Spleen (tissue), 11 donors: ENCODE measurements around the gene CTNNBL1. TPM values are rescaled to one million over a fixed set of nuclear protein-coding genes. Genes with fewer than 3 reads are reported as not detected.

Experiments used
- DNase-seq: peaks from one replicate; pipeline ENCODE4 v3.0.0-alpha.2; 2020
- H3K27ac ChIP-seq, 8 donors: fragments of 200-600 bp; sonication (generic) in 7 of 8; 1 replicate in 4 of 8; 2 replicates in 4 of 8; pipeline versions ENCODE4 v1.5.0 to v1.8.0; 2016 to 2021; ENCODE audit warnings: inconsistent platforms in 4 of 8, mild to moderate bottlenecking in 4 of 8, moderate library complexity in 1 of 8
- H3K27me3 ChIP-seq, 7 donors: fragments of 200-600 bp; sonication (generic) in 6 of 7; replicated peaks in 1 of 7; 1 replicate in 4 of 7; 2 replicates in 3 of 7; pipeline versions ENCODE4 v1.5.0 to v1.8.0; 2016 to 2021; ENCODE audit warnings: inconsistent platforms in 3 of 7, mild to moderate bottlenecking in 1 of 7
- H3K36me3 ChIP-seq, 6 donors: fragments of 200-600 bp; sonication (generic) in 5 of 6; 1 replicate in 4 of 6; 2 replicates in 2 of 6; pipeline versions ENCODE4 v1.5.0 to v1.8.0; 2016 to 2021; ENCODE audit warnings: inconsistent platforms in 2 of 6
- H3K4me1 ChIP-seq, 6 donors: fragments of 200-600 bp; sonication (generic) in 5 of 6; 1 replicate in 3 of 6; 2 replicates in 3 of 6; pipeline versions ENCODE4 v1.5.0 to v1.8.0; 2016 to 2021; ENCODE audit warnings: inconsistent platforms in 3 of 6
- H3K4me3 ChIP-seq, 8 donors: fragments of 200-600 bp; sonication (generic) in 7 of 8; 1 replicate in 4 of 8; 2 replicates in 4 of 8; pipeline versions ENCODE4 v1.5.0 to v1.8.0; 2016 to 2021; ENCODE audit warnings: inconsistent platforms in 4 of 8, mild to moderate bottlenecking in 4 of 8, moderate library complexity in 2 of 8
- H3K9me3 ChIP-seq, 8 donors: fragments of 200-600 bp; sonication (generic) in 7 of 8; 1 replicate in 4 of 8; 2 replicates in 4 of 8; pipeline versions ENCODE4 v1.5.0 to v1.8.0; 2016 to 2021; ENCODE audit warnings: inconsistent platforms in 4 of 8
- CTCF ChIP-seq, 11 experiments: fragments of 200-600 bp in 7 of 11; fragments of 450-650 bp in 4 of 11; sonication (generic) in 4 of 11; IDR thresholded peaks in 8 of 11; conservative IDR thresholded peaks in 3 of 11; 1 replicate in 7 of 11; 2 replicates in 4 of 11; pipeline versions ENCODE4 v1.4.0 to v1.8.0; 2016 to 2021; ENCODE audit warnings: antibody characterized with exemption in 11 of 11, inconsistent platforms in 4 of 11, mild to moderate bottlenecking in 1 of 11
- POLR2A ChIP-seq, 3 donors: fragments of 450-650 bp; IDR thresholded peaks; one replicate each; pipeline ENCODE4 v1.5.1; 2017; ENCODE audit warnings: antibody characterized with exemption in 3 of 3, mild to moderate bottlenecking in 1 of 3
- POLR2AphosphoS5 ChIP-seq, 3 donors: sonication (generic); formaldehyde crosslinking; IDR thresholded peaks; one replicate each; pipeline ENCODE4 v1.5.1; 2017; ENCODE audit warnings: antibody characterized with exemption in 3 of 3
- WGBS, 5 donors: extraction: QIAGEN DNeasy Blood & Tissue Kit in 3 of 5; methylation state at CpG; one replicate each; pipeline versions ENCODE4 v1.1.5 to v1.1.7; 2013 to 2018; 5-methylcytosine and 5-hydroxymethylcytosine counted together
- intact Hi-C: fragments of 100-400 bp; cut with DNase I; formaldehyde crosslinking; loops from one replicate; pipeline ENCODE4 v1.15.0; 2023; ENCODE audit warnings: low total_unique reads
- polyA plus RNA-seq, 3 donors: library from polyadenylated mRNA; stranded (reverse); fragments of 200-250 nt; gene quantifications; one replicate each; pipeline ENCODE4 v1.2.1, GENCODE V29; 2013
- total RNA-seq, 7 donors: library from RNA; depleted of rRNA in 3 of 7; stranded (reverse); fragments of >200 nt in 3 of 7; fragmentation: NEBNext Ultra II Directional in 4 of 7; extraction: Animal tissue kit (Norgen Biotek cat#: 25700) in 4 of 7; gene quantifications; one replicate each; pipeline versions ENCODE4 v1.1.0 to v1.2.1, GENCODE V29; 2016 to 2021
- donor health status: healthy with polysubstance abuse.
- donor health status: DM: no; HTN: no; CAD: no; lungs with moderate emphysema.
- donor health status: DM: no; HTN: no; CAD: no.
- donor health status: Bipolar disorder and iron deficiency.
- donor health status: healthy.
- donor health status: DM: no; HTN: no; CAD: no.
- donor health status: DM: yes; HTN: yes; CAD: no.

CTNNBL1 gene
- total and polyA plus RNA-seq, 10 donors: 46.5 to 135 (median 82.9) TPM

- WGBS, 5 donors: 86 to 94% (median 86%) methylated on average over 11 of the region's 11 CpGs
- Histone ChIP-seq H3K36me3 (peaks cover 0 to 100% (median 70%) of the 10 kb centered on the region in 6 donors), H3K27me3 (no peaks in the 10 kb centered on the region), H3K4me3 (no peak overlapping the region), H3K27ac (no peak overlapping the region), H3K4me1 (no peaks in the 10 kb centered on the region), H3K9me3 (no peaks in the 10 kb centered on the region)
- intact Hi-C loops: no loop called here
- DNase-seq: peak; percentile 40
- TF ChIP-seq POLR2A (IDR thresholded peaks at IDR 0.05): no peak
- no peak for TF ChIP-seq POLR2AphosphoS5 (IDR thresholded peaks at IDR 0.05)
- no peak for TF ChIP-seq CTCF (IDR thresholded peaks at IDR 0.05 in 8 of 11, conservative IDR thresholded peaks at IDR 0.05 in 3 of 11)
Observed at GRCh38 chr20:37870294-37870693, 176.5 kb downstream of the CTNNBL1 start.

GRCh38 chr20:37871751-37872150, 177.9 kb downstream of the CTNNBL1 start:
- DNase-seq: peak; percentile 39
- H3K36me3 ChIP-seq: peaks cover 0 to 94% (median 60%) of the 10 kb centered on the region in 6 donors
- H3K27ac ChIP-seq: no peak overlapping the region
- 93 to 98% (median 97%) methylated on average over 12 to 13 of the region's 13 CpGs for WGBS, 5 donors
- intact Hi-C loops: no loop called here
- H3K9me3 ChIP-seq: no peaks in the 10 kb centered on the region
- no peak overlapping the region for H3K4me3 ChIP-seq
- no peaks in the 10 kb centered on the region for H3K4me1 ChIP-seq
- TF ChIP-seq CTCF (IDR thresholded peaks at IDR 0.05 in 8 of 11, conservative IDR thresholded peaks at IDR 0.05 in 3 of 11) (no peak), POLR2A (IDR thresholded peaks at IDR 0.05) (no peak), POLR2AphosphoS5 (IDR thresholded peaks at IDR 0.05) (no peak)
- H3K27me3 ChIP-seq: no peaks in the 10 kb centered on the region

GRCh38 chr20:37872161-37872560, 178.3 kb downstream of the CTNNBL1 start:
- peaks cover 0 to 90% (median 60%) of the 10 kb centered on the region in 6 donors for H3K36me3 ChIP-seq
- no peaks in the 10 kb centered on the region for H3K4me1 ChIP-seq
- H3K4me3 ChIP-seq: no peak overlapping the region
- no peaks in the 10 kb centered on the region for H3K27me3 ChIP-seq
- intact Hi-C loops: no loop called here
- 90 to 96% (median 94%) methylated on average over 6 to 9 of the region's 9 CpGs for WGBS, 5 donors
- H3K9me3 ChIP-seq: no peaks in the 10 kb centered on the region
- peak; percentile 62 for DNase-seq
- no peak overlapping the region for H3K27ac ChIP-seq
- no peak for TF ChIP-seq POLR2A (IDR thresholded peaks at IDR 0.05)
- TF ChIP-seq POLR2AphosphoS5 (IDR thresholded peaks at IDR 0.05): peak in 1 of 3 donors; percentile 29

GRCh38 chr20:37873884-37874283, 180.1 kb downstream of the CTNNBL1 start:
- TF ChIP-seq POLR2AphosphoS5 (IDR thresholded peaks at IDR 0.05): peak in 1 of 3 donors; percentile 24
- no peak for TF ChIP-seq POLR2A (IDR thresholded peaks at IDR 0.05)
- DNase-seq: no peak
- no peaks in the 10 kb centered on the region for H3K27me3 ChIP-seq
- H3K4me3 ChIP-seq: no peak overlapping the region
- intact Hi-C loops: no loop called here
- H3K36me3 ChIP-seq: peaks cover 0 to 73% (median 53%) of the 10 kb centered on the region in 6 donors
- WGBS, 5 donors: 92 to 98% (median 96%) methylated on average over 11 of the region's 11 CpGs
- H3K27ac ChIP-seq: no peak overlapping the region
- H3K4me1 ChIP-seq: no peaks in the 10 kb centered on the region
- H3K9me3 ChIP-seq: no peaks in the 10 kb centered on the region

GRCh38 chr20:37875460-37876175, 181.8 kb downstream of the CTNNBL1 start:
- no peak for DNase-seq
- H3K27ac ChIP-seq: no peak overlapping the region
- H3K36me3 ChIP-seq: peaks cover 0 to 56% (median 44%) of the 10 kb centered on the region in 6 donors
- no peaks in the 10 kb centered on the region for H3K27me3 ChIP-seq
- H3K9me3 ChIP-seq: no peaks in the 10 kb centered on the region
- TF ChIP-seq POLR2A (IDR thresholded peaks at IDR 0.05) (no peak), POLR2AphosphoS5 (IDR thresholded peaks at IDR 0.05) (no peak), CTCF (IDR thresholded peaks at IDR 0.05 in 8 of 11, conservative IDR thresholded peaks at IDR 0.05 in 3 of 11) (no peak)
- no peak overlapping the region for H3K4me3 ChIP-seq
- intact Hi-C loops: no loop called here
- H3K4me1 ChIP-seq: peaks cover 0 to 2% (median under 1%) of the 10 kb centered on the region in 6 donors
- WGBS, 5 donors: 91 to 96% (median 92%) methylated on average over 20 to 24 of the region's 24 CpGs
